LNCaP clone FGC (cell line): ENCODE data around the gene MOB3B.

Source experiments
- DNase-seq: peaks from one replicate; pipeline ENCODE4 v3.0.0-alpha.2; 2011; ENCODE audit warnings: low read depth
- H3K4me3 ChIP-seq: 2 replicates; pipeline ENCODE4 v1.5.1; 2011; ENCODE audit warnings: mild to moderate bottlenecking, low read depth, low read length, control low read depth
- TF ChIP-seq, protein P1 (sequence below): IDR thresholded peaks from 2 replicates; pipeline ENCODE4 v1.5.1; 2012; ENCODE audit warnings: mild to moderate bottlenecking; ENCODE audit not compliant: control insufficient read depth, insufficient read depth; ENCODE audit errors: extremely low read depth

The MOB3B gene

DNA sequence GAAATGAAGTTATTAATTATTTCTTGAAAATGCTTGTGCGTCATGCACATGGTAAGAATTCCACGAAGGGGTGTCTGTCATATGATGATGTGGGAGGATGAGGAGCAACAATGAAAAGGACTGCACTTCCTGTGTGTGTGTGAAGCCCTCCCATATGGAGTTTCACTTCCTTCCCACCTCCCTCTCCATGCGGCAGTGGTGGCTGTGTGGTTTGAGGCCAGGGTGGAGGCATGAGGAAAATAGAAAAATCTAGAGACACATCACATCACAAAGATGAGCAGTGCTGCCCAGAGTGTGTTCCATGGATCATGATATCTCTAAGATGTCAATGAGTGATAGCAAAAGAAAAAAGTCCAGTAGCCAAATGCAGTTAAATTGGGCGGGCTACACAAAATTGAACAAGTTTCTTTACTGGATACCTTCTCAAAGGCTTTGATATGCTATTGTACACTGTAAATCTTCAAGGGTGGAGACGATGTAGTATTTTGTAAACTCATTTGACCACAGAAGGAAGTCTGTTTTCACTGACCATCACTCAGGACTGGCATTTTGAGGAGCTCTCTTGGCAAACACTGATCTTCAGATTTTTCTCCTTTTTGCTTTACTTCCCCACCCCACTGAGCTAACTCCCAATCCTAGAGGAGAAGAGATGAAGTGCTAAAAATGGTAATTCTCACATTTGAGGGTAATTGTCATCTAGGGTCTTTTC is 177.0 kb downstream of the MOB3B start:
- no peak for DNase-seq
- no peak overlapping the region for H3K4me3 ChIP-seq
- TF ChIP-seq, protein P1, sequence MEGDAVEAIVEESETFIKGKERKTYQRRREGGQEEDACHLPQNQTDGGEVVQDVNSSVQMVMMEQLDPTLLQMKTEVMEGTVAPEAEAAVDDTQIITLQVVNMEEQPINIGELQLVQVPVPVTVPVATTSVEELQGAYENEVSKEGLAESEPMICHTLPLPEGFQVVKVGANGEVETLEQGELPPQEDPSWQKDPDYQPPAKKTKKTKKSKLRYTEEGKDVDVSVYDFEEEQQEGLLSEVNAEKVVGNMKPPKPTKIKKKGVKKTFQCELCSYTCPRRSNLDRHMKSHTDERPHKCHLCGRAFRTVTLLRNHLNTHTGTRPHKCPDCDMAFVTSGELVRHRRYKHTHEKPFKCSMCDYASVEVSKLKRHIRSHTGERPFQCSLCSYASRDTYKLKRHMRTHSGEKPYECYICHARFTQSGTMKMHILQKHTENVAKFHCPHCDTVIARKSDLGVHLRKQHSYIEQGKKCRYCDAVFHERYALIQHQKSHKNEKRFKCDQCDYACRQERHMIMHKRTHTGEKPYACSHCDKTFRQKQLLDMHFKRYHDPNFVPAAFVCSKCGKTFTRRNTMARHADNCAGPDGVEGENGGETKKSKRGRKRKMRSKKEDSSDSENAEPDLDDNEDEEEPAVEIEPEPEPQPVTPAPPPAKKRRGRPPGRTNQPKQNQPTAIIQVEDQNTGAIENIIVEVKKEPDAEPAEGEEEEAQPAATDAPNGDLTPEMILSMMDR = no peak

DNA sequence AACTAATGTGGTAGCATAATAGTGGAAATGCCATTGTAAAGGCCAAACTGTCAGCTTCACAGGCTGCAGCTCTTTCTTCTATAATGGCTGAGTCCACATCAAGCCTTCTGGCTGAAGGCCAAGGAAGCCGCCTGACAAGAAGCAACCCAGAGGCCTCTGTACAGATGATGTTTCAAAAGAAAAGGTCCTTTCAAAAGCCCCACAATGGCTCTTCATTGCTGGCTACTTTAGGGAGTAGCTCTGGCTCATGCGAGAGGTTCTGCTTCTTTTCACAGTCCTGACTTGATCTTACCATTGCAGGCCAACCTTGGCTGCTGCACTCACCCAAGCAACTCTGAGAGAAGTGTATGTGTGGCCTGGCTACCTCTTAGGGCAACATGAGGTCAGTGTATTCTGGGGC is 178.2 kb downstream of the MOB3B start:
- TF ChIP-seq, protein P1 = no peak

DNA sequence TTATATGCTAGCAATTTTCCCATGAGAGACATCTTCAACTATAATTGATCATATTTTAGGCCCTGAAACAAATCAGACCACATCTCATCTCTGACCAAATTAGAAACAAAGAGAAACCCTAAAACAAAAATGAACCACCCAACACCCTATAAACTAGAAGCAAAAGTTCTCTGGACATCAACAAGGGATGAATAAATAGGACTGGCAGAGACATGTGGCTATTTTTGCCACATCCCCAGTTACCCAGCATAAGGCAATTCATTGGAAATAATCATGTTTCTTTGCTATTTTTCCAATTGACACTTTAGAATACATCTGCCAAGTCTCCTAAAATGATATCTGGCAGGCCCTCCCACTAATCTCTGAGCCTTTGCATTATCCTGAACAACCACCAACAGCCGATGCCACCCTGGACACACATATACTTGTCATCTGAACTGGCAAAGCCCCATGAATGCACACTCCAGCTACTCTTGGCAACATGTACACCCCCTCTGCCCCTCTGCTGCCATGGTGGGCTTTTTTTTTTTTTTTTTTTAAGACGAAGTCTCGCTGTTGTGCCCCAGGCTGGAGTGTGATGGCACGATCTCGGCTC is 179.1 kb downstream of the MOB3B start:
- TF ChIP-seq, protein P1 = no peak
- DNase-seq = no peak
- H3K4me3 ChIP-seq = no peak overlapping the region

More for the DNA sequence above, 178.2 kb downstream of the MOB3B start:
- DNase-seq = no peak
- no peak overlapping the region for H3K4me3 ChIP-seq

DNA sequence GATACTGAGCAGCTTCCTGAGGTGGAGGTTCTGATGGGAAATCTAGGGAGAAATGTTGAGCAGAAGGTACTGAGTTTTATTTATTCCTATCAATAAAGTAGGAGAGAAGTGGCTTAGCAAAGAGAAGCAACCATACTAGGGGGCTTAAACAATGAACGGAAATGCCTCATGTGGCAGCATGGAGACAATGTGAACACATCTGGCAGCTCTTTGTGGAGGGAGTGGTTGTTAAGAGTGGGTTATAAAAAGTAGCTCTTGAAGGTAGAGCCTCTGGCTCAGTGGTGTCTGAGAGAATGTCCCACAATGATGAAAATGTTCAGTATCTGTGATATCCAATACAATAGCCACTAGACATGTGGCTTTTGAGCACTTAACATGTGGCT is 179.9 kb downstream of the MOB3B start:
- DNase-seq = no peak
- TF ChIP-seq, protein P1 = no peak
- H3K4me3 ChIP-seq = no peak overlapping the region

DNA sequence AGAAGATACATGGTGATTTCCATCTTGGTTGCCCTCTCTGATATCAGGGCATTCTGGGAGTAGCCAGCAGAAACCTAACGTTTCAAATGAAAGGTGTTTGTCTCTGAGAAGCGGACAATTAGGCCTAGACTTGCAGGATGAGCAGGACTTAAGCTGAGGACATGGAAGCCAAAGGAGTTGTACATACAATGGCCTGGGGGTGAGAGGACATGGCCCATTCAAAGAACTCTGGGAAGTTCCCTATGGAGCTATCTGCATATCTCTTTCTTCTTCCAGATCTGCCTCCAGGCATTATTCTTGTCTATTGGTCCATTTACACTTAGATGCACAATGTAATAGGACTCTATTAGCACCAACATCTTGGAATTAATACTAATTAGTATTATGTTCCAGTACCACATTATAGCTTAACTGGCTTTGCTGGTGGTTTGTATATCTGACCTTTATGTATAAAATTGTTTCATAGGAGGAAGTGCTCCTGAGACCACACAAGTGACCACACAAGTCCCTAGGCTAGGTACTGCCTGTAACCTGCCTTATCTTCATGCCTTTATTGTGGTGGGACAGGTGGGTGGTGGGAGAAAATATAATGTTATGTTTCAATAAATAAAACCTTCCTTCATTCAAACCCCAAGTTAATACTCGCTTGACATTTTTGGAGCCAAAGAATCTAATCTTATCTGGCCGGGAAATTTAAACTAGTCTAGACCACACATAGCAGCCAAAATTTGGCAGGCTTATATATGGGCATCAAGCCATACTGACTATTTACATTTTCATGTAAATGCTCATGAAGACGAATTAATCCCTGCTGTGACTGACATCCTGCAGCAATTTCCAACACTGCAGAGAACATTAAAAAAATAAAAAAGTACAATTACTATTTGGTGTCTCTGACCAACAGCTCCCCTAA is 180.6 kb downstream of the MOB3B start:
- TF ChIP-seq, protein P1 = no peak
- DNase-seq = peak; percentile 79
- no peak overlapping the region for H3K4me3 ChIP-seq

DNA sequence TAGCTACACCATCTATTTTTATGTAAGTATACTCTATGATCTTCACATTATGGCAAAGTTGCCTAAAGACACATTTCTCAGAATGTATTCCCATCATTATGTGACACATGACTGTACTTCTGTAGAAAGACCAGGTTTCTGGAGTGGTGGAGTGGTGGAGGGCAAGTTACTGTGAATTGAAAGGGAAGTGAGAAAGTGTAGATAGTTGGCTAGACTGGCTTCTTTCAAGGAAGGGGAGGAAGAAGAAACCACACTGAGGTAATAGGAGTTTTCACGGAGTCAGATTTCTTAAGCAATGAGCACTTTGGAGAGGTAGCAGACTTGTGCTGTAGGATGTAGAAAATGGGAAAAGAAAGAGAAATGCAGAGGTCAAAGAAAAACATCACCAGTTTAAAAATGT is 181.7 kb downstream of the MOB3B start:
- DNase-seq = no peak
- TF ChIP-seq, protein P1 = no peak
- no peak overlapping the region for H3K4me3 ChIP-seq
